SK-N-SH (cell line): ENCODE data around the gene PRLH.

Experiments used
- CHD2 ChIP-seq: fragments of 150-350 bp; IDR thresholded peaks from 2 replicates; pipeline ENCODE4 v1.6.1; 2018; ENCODE audit warnings: low read length; ENCODE audit not compliant: partially characterized antibody
- CTCF ChIP-seq: fragments of 200-600 bp; sonication (generic); IDR thresholded peaks from 2 replicates; pipeline ENCODE4 v1.6.1; 2017; ENCODE audit warnings: antibody characterized with exemption, mild to moderate bottlenecking, moderate library complexity
- TCF12 ChIP-seq: IDR thresholded peaks from 2 replicates; pipeline ENCODE4 v1.4.0; 2012

GRCh38 chr2:237600205-237600846 lies 34.0 kb downstream of the PRLH start:
- TF ChIP-seq TCF12: no peak
- TF ChIP-seq CHD2: no peak
- no peak for TF ChIP-seq CTCF
